ENCODE data around the gene LRRC1. TPM values are rescaled to one million over a fixed set of nuclear protein-coding genes. Genes with fewer than 3 reads are reported as not detected.

LRRC1 gene
- total and polyA plus RNA-seq, 10 of the 15 experiments (the other 5 are each of a cell fraction or from before 2014, with no cell fraction given): 0.35 to 9.3 (median 0.63) TPM

GRCh38 chr6:53962646-53963045 lies 167.8 kb downstream of the LRRC1 start:
- ChIA-PET POLR2A (no interaction called here), SMC1A (ENCODE audit: uncharacterized antibody, unreplicated experiment) (interaction anchor here (0.6 kb wide), 1 partner anchor 13 kb away, joined by 3 read pairs; no protein-coding TSS in a partner anchor), CTCF (no interaction called here), RAD21 (ENCODE audit: unreplicated experiment) (no interaction called here)
- TF ChIP-seq NR2C1 (IDR thresholded peaks at IDR 0.05) (no peak), HDAC6 (IDR thresholded peaks at IDR 0.05; ENCODE audit: unreplicated experiment) (no peak), ETV6 (conservative IDR thresholded peaks at IDR 0.05 in 1 of 2, IDR thresholded peaks at IDR 0.05 in 1 of 2; ENCODE audit: borderline replicate concordance in 1 of 2, low read depth in 1 of 2) (no peak), ZNF24 (IDR thresholded peaks at IDR 0.05) (no peak), BMI1 (IDR thresholded peaks at IDR 0.05; ENCODE audit: borderline replicate concordance) (no peak), KAT2A (conservative IDR thresholded peaks at IDR 0.05; ENCODE audit: control insufficient read depth, low read depth, low read length) (no peak), MTA2 (IDR thresholded peaks at IDR 0.05; ENCODE audit: low read depth) (no peak), TCF12 (IDR thresholded peaks at IDR 0.05; ENCODE audit: low read depth, low read length) (no peak), JUNB (IDR thresholded peaks at IDR 0.05) (no peak), MTA3 (IDR thresholded peaks at IDR 0.05; ENCODE audit: borderline replicate concordance, low read length) (no peak)
- Histone ChIP-seq H3K27ac (ENCODE audit: control insufficient read depth, insufficient read depth) (no peak overlapping the region), H3K9me3 (replicated peaks; ENCODE audit: control insufficient read depth, insufficient read depth, low read length) (no peaks in the 10 kb centered on the region), H3K9ac (ENCODE audit: control insufficient read depth, insufficient read depth, low read length) (no peak overlapping the region), H2AFZ (ENCODE audit: control insufficient read depth, low read depth, low read length) (no peak overlapping the region), H3K4me1 (ENCODE audit: control insufficient read depth, insufficient read depth, low read length) (no peaks in the 10 kb centered on the region), H3K4me2 (ENCODE audit: control insufficient read depth, insufficient read depth) (no peak overlapping the region), H3K27me3 (replicated peaks in 1 of 2; ENCODE audit: control insufficient read depth in 2 of 2, insufficient read depth in 2 of 2, low read length in 1 of 2) (no peaks in the 10 kb centered on the region; a peak in 1 of 4 replicates), H3K79me2 (ENCODE audit: control insufficient read depth, insufficient read depth, low read length) (no peaks in the 10 kb centered on the region), H3K36me3 (ENCODE audit: control insufficient read depth in 2 of 2, insufficient read depth in 2 of 2, low read length in 1 of 2) (no peaks in the 10 kb centered on the region), H3K4me3 (no peak overlapping the region), H4K20me1 (ENCODE audit: control insufficient read depth, insufficient read depth) (no peaks in the 10 kb centered on the region)
- in situ Hi-C loops (cut with MboI) (no loop called here), intact Hi-C loops (cut with micrococcal nuclease; ENCODE audit: unreplicated experiment) (no loop called here)
- ATAC-seq: no peak
- no peak for FAIRE-seq
- BruUV-seq (replicated peaks): no TSS peak
- no peak for DNase-seq (ENCODE audit: low read depth, low spot score)
- WGBS (ENCODE audit: insufficient coverage, insufficient replicate concordance, low lambda C conversion rate, missing lambda C conversion rate): 0% methylated on average over 2 of the region's 2 CpGs

Data from GM12878 (cell line).